Neural progenitor cell (in vitro differentiated cells): Measurements from ENCODE around the gene RELL1.

Experiments
- EZH2 ChIP-seq: fragments of 200-600 bp; sonication (generic); IDR thresholded peaks from 2 replicates; pipeline ENCODE4 v1.6.1; 2017; ENCODE audit warnings: antibody characterized with exemption, mild to moderate bottlenecking, moderate library complexity
- EZH2phosphoT487 ChIP-seq: fragments of 200-600 bp; sonication (generic); IDR thresholded peaks from 2 replicates; pipeline ENCODE4 v1.6.1; 2017; ENCODE audit warnings: antibody characterized with exemption
- TF ChIP-seq, protein P1 (sequence below): fragments of 200-600 bp; sonication (generic); IDR thresholded peaks from 2 replicates; pipeline ENCODE4 v1.5.1; 2017; ENCODE audit warnings: antibody characterized with exemption, mild to moderate bottlenecking

DNA sequence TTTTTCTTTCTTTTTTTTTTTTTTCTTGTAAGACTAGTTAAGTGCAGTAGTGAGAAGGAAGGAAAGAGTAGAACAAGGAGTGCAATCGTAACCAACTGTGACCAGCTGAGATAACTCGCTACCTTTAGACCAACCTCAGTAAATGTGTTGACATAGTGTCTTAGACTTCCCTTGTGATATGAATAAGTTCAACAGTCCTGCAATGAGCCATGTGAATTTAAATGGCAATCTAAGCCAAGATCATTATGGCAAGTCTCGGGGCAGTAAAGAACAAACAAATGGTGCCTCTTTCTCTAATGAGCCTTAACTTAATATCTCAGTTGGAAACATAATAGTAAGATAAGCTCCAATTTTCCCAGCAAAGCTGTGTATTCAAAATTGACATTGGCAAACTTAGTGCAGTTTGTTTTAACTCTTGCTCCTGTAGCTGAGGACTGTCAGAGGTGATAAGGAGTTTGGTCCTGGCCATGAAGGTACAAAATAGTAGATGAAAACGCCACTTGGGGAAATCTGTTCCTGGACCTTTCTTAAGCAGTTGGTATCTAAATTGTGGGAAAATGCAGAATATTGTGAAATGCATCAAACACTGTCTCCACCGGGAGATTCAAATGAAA, 13.8 kb upstream of the RELL1 start:
- TF ChIP-seq, protein P1, sequence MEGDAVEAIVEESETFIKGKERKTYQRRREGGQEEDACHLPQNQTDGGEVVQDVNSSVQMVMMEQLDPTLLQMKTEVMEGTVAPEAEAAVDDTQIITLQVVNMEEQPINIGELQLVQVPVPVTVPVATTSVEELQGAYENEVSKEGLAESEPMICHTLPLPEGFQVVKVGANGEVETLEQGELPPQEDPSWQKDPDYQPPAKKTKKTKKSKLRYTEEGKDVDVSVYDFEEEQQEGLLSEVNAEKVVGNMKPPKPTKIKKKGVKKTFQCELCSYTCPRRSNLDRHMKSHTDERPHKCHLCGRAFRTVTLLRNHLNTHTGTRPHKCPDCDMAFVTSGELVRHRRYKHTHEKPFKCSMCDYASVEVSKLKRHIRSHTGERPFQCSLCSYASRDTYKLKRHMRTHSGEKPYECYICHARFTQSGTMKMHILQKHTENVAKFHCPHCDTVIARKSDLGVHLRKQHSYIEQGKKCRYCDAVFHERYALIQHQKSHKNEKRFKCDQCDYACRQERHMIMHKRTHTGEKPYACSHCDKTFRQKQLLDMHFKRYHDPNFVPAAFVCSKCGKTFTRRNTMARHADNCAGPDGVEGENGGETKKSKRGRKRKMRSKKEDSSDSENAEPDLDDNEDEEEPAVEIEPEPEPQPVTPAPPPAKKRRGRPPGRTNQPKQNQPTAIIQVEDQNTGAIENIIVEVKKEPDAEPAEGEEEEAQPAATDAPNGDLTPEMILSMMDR, result no peak
- TF ChIP-seq EZH2phosphoT487 (no peak), EZH2 (no peak)
